HepG2 (cell line): ENCODE data around the gene SRF. TPM values are rescaled to one million over a fixed set of nuclear protein-coding genes. Genes with fewer than 3 reads are reported as not detected.

Experiments used
- CC2D1A ChIP-seq: sonication (generic); formaldehyde crosslinking; IDR thresholded peaks from 2 replicates; pipeline ENCODE4 v1.8.1; 2023; ENCODE audit warnings: mild to moderate bottlenecking, missing genetic modification reagents
- DBP ChIP-seq: sonication (generic); formaldehyde crosslinking; IDR thresholded peaks from 2 replicates; pipeline ENCODE4 v1.4.0; 2020; ENCODE audit warnings: missing genetic modification reagents; ENCODE audit errors: not compliant biosample characterization
- FOXA1 ChIP-seq, 2 experiments: fragments of 450-650 bp in 1 of 2; sonication (generic) in 1 of 2; formaldehyde crosslinking in 1 of 2; IDR thresholded peaks; 2 replicates each; pipeline versions ENCODE4 v1.4.0 to v1.6.1; 2016 to 2020; ENCODE audit warnings: missing genetic modification reagents in 1 of 2
- GTF3A ChIP-seq: sonication (generic); formaldehyde crosslinking; conservative IDR thresholded peaks from 2 replicates; pipeline ENCODE4 v1.4.0; 2020; ENCODE audit warnings: mild to moderate bottlenecking, missing genetic modification reagents
- HMG20A ChIP-seq: IDR thresholded peaks from 2 replicates; pipeline ENCODE4 v1.6.1; 2016; ENCODE audit warnings: borderline replicate concordance
- IKZF1 ChIP-seq: fragments of 450-650 bp; IDR thresholded peaks from 2 replicates; pipeline ENCODE4 v1.7.1; 2016
- MAFF ChIP-seq: IDR thresholded peaks from 2 replicates; pipeline ENCODE4 v1.6.1; 2011; ENCODE audit warnings: low read depth, low read length, improper control_type of control experiment
- MTF1 ChIP-seq: sonication (generic); formaldehyde crosslinking; IDR thresholded peaks from 2 replicates; pipeline ENCODE4 v1.5.0; 2020; ENCODE audit warnings: missing genetic modification reagents
- SIN3A ChIP-seq: IDR thresholded peaks from 2 replicates; pipeline ENCODE4 v1.6.1; 2011; ENCODE audit warnings: low read depth, mild to moderate bottlenecking, control low read depth, low read length, borderline replicate concordance
- STAT6 ChIP-seq: sonication (generic); formaldehyde crosslinking; IDR thresholded peaks from 2 replicates; pipeline ENCODE4 v1.4.0; 2020; ENCODE audit warnings: missing genetic modification reagents, mild to moderate bottlenecking, borderline replicate concordance
- ZBTB4 ChIP-seq: sonication (generic); formaldehyde crosslinking; IDR thresholded peaks from 2 replicates; pipeline ENCODE4 v1.4.0; 2020; ENCODE audit warnings: missing genetic modification reagents, mild to moderate bottlenecking, borderline replicate concordance
- ZMYM4 ChIP-seq: sonication (generic); formaldehyde crosslinking; IDR thresholded peaks from 2 replicates; pipeline ENCODE4 v1.8.1; 2023; ENCODE audit warnings: mild to moderate bottlenecking, missing genetic modification reagents
- ZNF12 ChIP-seq: sonication (generic); formaldehyde crosslinking; IDR thresholded peaks from 2 replicates; pipeline ENCODE4 v1.5.0; 2020; ENCODE audit warnings: missing genetic modification reagents
- ZNF205 ChIP-seq: IDR thresholded peaks from 2 replicates; pipeline ENCODE4 v1.6.1; 2018; ENCODE audit warnings: missing biosample characterization, missing genetic modification reagents
- ZNF280D ChIP-seq: sonication (generic); formaldehyde crosslinking; IDR thresholded peaks from 2 replicates; pipeline ENCODE4 v1.5.1; 2020; ENCODE audit warnings: mild to moderate bottlenecking, missing genetic modification reagents
- ZNF354B ChIP-seq: sonication (generic); formaldehyde crosslinking; IDR thresholded peaks from 2 replicates; pipeline ENCODE4 v1.8.0; 2022; ENCODE audit warnings: mild to moderate bottlenecking, missing genetic modification reagents
- ZNF777 ChIP-seq: sonication (generic); formaldehyde crosslinking; IDR thresholded peaks from 2 replicates; pipeline ENCODE4 v1.4.0; 2020; ENCODE audit warnings: missing genetic modification reagents
- polyA plus RNA-seq, 8 experiments: library from polyadenylated mRNA; depleted of rRNA in 3 of 8; stranded (reverse) in 7 of 8; unstranded in 1 of 8; fragments of >200 nt; fragmentation: Illumina TruSeq in 4 of 8; extraction: Trizol in 4 of 8; gene quantifications; 2 replicates each; pipeline versions ENCODE4 v1.2.1 to v1.2.3, GENCODE V29; 2011 to 2016; ENCODE audit warnings: low read depth in 4 of 8, missing spikeins in 1 of 8, mixed read lengths in 1 of 8; ENCODE audit not compliant: insufficient read depth in 1 of 8
- total RNA-seq, 5 experiments: library from RNA; depleted of rRNA; stranded (reverse); fragments of >200 nt; fragmentation: Illumina TruSeq; extraction: Trizol; gene quantifications; 2 replicates each; pipeline ENCODE4 v1.2.3, GENCODE V29; 2016; ENCODE audit warnings: low read depth in 1 of 5
- TF ChIP-seq, protein P1 (sequence below): sonication (generic); formaldehyde crosslinking; IDR thresholded peaks from 2 replicates; pipeline ENCODE4 v1.8.0; 2022; ENCODE audit warnings: mild to moderate bottlenecking, missing genetic modification reagents, moderate library complexity

Gene SRF
- total and polyA plus RNA-seq, 2 of the 13 experiments (the other 11 are each of a cell fraction or from before 2014, with no cell fraction given) = 25.5 to 44.1 TPM

- TF ChIP-seq ZMYM4 (CRISPR knock-in tag) (peak; percentile 96), MAFF (no peak), ZNF12 (CRISPR knock-in tag) (no peak), ZBTB4 (CRISPR knock-in tag) (no peak), HMG20A (no peak), STAT6 (CRISPR knock-in tag) (no peak), MTF1 (CRISPR knock-in tag) (no peak; the same call in none of the 2 replicates), ZNF777 (CRISPR knock-in tag) (peak; percentile 95), FOXA1 (IDR thresholded peaks at IDR 0.05) (no peak), FOXA1 (CRISPR knock-in tag; IDR thresholded peaks at IDR 0.05) (peak; percentile 62; the same call in 1 of the 2 replicates), SIN3A (no peak; the same call in 1 of the 2 replicates), DBP (CRISPR knock-in tag) (no peak), ZNF205 (CRISPR knock-in tag) (peak; percentile 12; the same call in 1 of the 2 replicates), CC2D1A (CRISPR knock-in tag) (no peak), IKZF1 (no peak), ZNF280D (CRISPR knock-in tag) (no peak), ZNF354B (CRISPR knock-in tag) (no peak), GTF3A (CRISPR knock-in tag) (no peak)
- TF ChIP-seq, protein P1, sequence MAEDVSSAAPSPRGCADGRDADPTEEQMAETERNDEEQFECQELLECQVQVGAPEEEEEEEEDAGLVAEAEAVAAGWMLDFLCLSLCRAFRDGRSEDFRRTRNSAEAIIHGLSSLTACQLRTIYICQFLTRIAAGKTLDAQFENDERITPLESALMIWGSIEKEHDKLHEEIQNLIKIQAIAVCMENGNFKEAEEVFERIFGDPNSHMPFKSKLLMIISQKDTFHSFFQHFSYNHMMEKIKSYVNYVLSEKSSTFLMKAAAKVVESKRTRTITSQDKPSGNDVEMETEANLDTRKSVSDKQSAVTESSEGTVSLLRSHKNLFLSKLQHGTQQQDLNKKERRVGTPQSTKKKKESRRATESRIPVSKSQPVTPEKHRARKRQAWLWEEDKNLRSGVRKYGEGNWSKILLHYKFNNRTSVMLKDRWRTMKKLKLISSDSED (CRISPR knock-in tag) = no peak
These were observed at the start of gene SRF (continued) for GRCh38 chr6:43170931-43171706.
